Kidney (tissue), 14 donors: ENCODE results near the gene C1orf198. TPM values are rescaled to one million over a fixed set of nuclear protein-coding genes. Genes with fewer than 3 reads are reported as not detected.

Experiments used
- DNase-seq, 5 donors: peaks; one replicate each; pipeline ENCODE4 v3.0.0-alpha.2; 2013 to 2020
- FAIRE-seq: peaks from 2 replicates; lab custom pipeline; 2012; peaks lifted over from hg19 to GRCh38; lab: Jason Lieb, UNC
- H3K27ac ChIP-seq, 2 donors: one replicate each; pipeline ENCODE4 v1.7.0; 2013; ENCODE audit warnings: low read depth in 2 of 2, low read length in 2 of 2, inconsistent platforms in 1 of 2
- H3K27me3 ChIP-seq: one replicate; pipeline ENCODE4 v1.7.1; 2013; ENCODE audit warnings: low read length, inconsistent platforms; ENCODE audit not compliant: control insufficient read depth, insufficient read depth
- H3K36me3 ChIP-seq, 3 donors: one replicate each; pipeline versions ENCODE4 v1.7.0 to v1.7.1; 2013; ENCODE audit warnings: low read length in 3 of 3, control low read depth in 1 of 3, inconsistent platforms in 1 of 3; ENCODE audit not compliant: insufficient read depth in 3 of 3, control insufficient read depth in 2 of 3
- H3K4me1 ChIP-seq, 3 donors: one replicate each; pipeline versions ENCODE4 v1.7.0 to v1.7.1; 2013; ENCODE audit warnings: low read length in 3 of 3, inconsistent platforms in 1 of 3, low read depth in 1 of 3; ENCODE audit not compliant: control insufficient read depth in 2 of 3, insufficient read depth in 2 of 3
- H3K4me3 ChIP-seq, 3 donors: one replicate each; pipeline versions ENCODE4 v1.7.0 to v1.8.1; 2013; ENCODE audit warnings: low read length in 3 of 3, control low read depth in 1 of 3, inconsistent platforms in 1 of 3
- H3K9ac ChIP-seq, 3 donors: one replicate each; pipeline versions ENCODE4 v1.7.0 to v1.7.1; 2013; ENCODE audit warnings: low read length in 3 of 3, control low read depth in 1 of 3, inconsistent platforms in 1 of 3
- H3K9me3 ChIP-seq, 3 donors: one replicate each; pipeline versions ENCODE4 v1.7.0 to v1.7.1; 2013; ENCODE audit warnings: low read length in 3 of 3, control low read depth in 1 of 3, inconsistent platforms in 1 of 3; ENCODE audit not compliant: control insufficient read depth in 2 of 3, insufficient read depth in 1 of 3
- intact Hi-C: fragments of 100-400 bp; cut with DNase I; formaldehyde crosslinking; loops from one replicate; pipeline ENCODE4 v1.11.1; 2022
- polyA plus RNA-seq: library from polyadenylated mRNA; stranded (reverse); fragments of 350-450 nt; fragmentation: Illumina TruSeq; extraction: RNeasy Lipid Tissue Mini Kit (QIAGEN cat#74804); gene quantifications from one replicate; pipeline ENCODE4 v1.2.3, GENCODE V29; 2014; ENCODE audit warnings: low read depth, low replicate concordance; ENCODE audit not compliant: insufficient read depth
- total RNA-seq: library from RNA; stranded (reverse); fragmentation: NEBNext Ultra II Directional; extraction: Animal tissue kit (Norgen Biotek cat#: 25700); gene quantifications from one replicate; pipeline ENCODE4 v1.2.1, GENCODE V29; 2021
- TF ChIP-seq, protein P1 (sequence below): IDR thresholded peaks from 3 replicates; pipeline ENCODE4 v1.5.1; 2012; ENCODE audit warnings: mild to moderate bottlenecking, moderate library complexity, borderline replicate concordance; ENCODE audit not compliant: insufficient read depth; ENCODE audit errors: extremely low read depth
- donor health status: control.
- donor health status: control.
- donor health status: control.
- donor health status: control.
- donor health status: control.
- donor health status: DM: yes; HTN: yes; CAD: no.
- donor health status: Normal renal cell carcinoma (clear cell type).

The C1orf198 gene
- total and polyA plus RNA-seq, 2 donors from 2014 or later, result 15.4 to 45.3 TPM

DNA sequence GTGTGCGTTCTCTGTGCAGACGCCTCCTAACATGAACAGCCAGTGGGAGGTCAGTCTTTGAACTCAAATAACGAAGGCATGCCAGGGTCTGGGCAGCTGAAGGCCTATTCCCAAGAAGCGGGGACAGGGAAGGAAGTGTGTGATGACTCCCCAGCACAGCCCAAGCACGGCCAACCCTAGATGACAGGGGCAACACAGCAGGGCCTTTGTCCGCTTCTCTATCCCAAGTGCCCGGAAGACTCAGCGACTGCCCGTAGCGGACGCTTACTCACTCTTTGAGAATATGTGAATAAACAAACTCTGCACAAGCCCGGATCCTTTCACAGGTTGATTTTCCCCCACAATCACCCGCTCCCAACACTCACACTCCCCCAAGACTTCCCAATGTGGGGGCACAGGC, 11.2 kb downstream of the C1orf198 start:
- Histone ChIP-seq H3K9me3 (peaks cover 0 to 5% (median 0%) of the 10 kb centered on the region in 3 donors), H3K9ac (no peak overlapping the region), H3K4me1 (peaks cover 0 to 20% (median 11%) of the 10 kb centered on the region in 3 donors), H3K27ac (no peak overlapping the region), H3K36me3 (peaks cover 0 to 2% (median 0%) of the 10 kb centered on the region in 3 donors), H3K4me3 (no peak overlapping the region), H3K27me3 (no peaks in the 10 kb centered on the region)
- DNase-seq, result peak in 1 of 5 donors; percentile 29
- TF ChIP-seq, protein P1, sequence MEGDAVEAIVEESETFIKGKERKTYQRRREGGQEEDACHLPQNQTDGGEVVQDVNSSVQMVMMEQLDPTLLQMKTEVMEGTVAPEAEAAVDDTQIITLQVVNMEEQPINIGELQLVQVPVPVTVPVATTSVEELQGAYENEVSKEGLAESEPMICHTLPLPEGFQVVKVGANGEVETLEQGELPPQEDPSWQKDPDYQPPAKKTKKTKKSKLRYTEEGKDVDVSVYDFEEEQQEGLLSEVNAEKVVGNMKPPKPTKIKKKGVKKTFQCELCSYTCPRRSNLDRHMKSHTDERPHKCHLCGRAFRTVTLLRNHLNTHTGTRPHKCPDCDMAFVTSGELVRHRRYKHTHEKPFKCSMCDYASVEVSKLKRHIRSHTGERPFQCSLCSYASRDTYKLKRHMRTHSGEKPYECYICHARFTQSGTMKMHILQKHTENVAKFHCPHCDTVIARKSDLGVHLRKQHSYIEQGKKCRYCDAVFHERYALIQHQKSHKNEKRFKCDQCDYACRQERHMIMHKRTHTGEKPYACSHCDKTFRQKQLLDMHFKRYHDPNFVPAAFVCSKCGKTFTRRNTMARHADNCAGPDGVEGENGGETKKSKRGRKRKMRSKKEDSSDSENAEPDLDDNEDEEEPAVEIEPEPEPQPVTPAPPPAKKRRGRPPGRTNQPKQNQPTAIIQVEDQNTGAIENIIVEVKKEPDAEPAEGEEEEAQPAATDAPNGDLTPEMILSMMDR, result no peak
- FAIRE-seq, result no peak
- intact Hi-C loops, result no loop called here

DNA sequence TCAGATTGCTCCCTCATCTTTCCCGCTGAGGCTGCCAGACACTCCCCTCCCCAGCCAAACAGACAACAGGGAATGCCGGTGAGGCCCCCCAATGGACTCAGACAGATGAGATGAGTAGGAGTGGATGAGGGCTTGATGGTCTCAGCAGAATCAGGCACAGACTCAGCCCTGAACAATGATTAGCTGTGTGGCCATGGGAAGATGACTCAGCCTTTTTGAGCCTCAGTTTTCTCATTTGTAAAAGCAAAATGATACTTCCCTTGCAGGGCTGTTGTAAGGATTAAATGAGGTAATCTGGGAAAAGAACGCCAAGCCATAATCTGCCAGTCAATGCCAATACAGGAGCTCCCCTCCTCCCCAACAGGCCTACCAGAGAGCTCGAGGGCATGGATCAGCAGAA, 12.4 kb downstream of the C1orf198 start:
- peaks cover 0 to 2% (median 0%) of the 10 kb centered on the region in 3 donors for H3K36me3 ChIP-seq
- intact Hi-C loops, result no loop called here
- H3K4me3 ChIP-seq, result no peak overlapping the region
- FAIRE-seq (no peak), DNase-seq (no peak)
- H3K4me1 ChIP-seq, result peaks cover 0 to 20% (median 17%) of the 10 kb centered on the region in 3 donors
- TF ChIP-seq, protein P1, result no peak
- no peaks in the 10 kb centered on the region for H3K27me3 ChIP-seq
- H3K27ac ChIP-seq, result no peak overlapping the region
- no peak overlapping the region for H3K9ac ChIP-seq
- H3K9me3 ChIP-seq, result peaks cover 0 to 5% (median 0%) of the 10 kb centered on the region in 3 donors

DNA sequence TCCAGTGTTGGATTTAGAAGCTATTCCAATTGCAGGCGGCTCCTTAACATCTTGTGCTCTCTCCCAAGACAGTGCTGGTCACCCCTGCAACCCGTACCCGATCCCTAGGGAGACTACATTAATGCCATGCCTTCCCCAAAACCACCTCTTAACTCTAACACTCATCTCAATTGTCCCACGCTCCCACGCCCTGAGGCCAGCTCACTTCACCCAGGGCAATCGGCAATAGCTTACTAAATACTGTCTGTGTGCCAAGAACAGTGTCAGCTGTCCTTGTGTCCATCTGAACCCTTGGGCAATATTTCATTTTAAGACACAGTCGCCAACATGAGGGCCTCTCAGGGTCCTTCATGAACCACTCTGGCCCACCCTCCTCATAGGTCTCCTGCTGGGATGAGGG, 13.9 kb downstream of the C1orf198 start:
- H3K27ac ChIP-seq, result no peak overlapping the region

More for the DNA sequence above, 13.9 kb downstream of the C1orf198 start:
- Histone ChIP-seq H3K27me3 (no peaks in the 10 kb centered on the region), H3K9ac (no peak overlapping the region), H3K36me3 (peaks cover 0 to 2% (median 0%) of the 10 kb centered on the region in 3 donors), H3K4me3 (no peak overlapping the region), H3K4me1 (peaks cover 0 to 32% (median 25%) of the 10 kb centered on the region in 3 donors), H3K9me3 (peaks cover 0 to 5% (median 0%) of the 10 kb centered on the region in 3 donors)
- no peak for DNase-seq
- intact Hi-C loops, result no loop called here
- no peak for FAIRE-seq
- TF ChIP-seq, protein P1, result no peak
